Right lobe of liver (tissue), 6 donors: ENCODE data around the gene STRADB. TPM values are rescaled to one million over a fixed set of nuclear protein-coding genes. Genes with fewer than 3 reads are reported as not detected.

ENCODE experiments used
- ATAC-seq, 4 donors: fragments of 200-7000 bp; cut with Tn5 transposase; one replicate each; pipeline ENCODE4 v1.9.1; 2020; ENCODE audit warnings: mild to moderate bottlenecking in 4 of 4, moderate library complexity in 4 of 4
- DNase-seq, 3 donors: peaks; one replicate each; pipeline ENCODE4 v3.0.0-alpha.2; 2020
- H3K27ac ChIP-seq, 3 donors: fragments of 200-600 bp; one replicate each; pipeline ENCODE4 v1.8.0; 2022
- H3K27me3 ChIP-seq, 2 donors: fragments of 200-600 bp; one replicate each; pipeline ENCODE4 v1.8.0; 2022
- H3K36me3 ChIP-seq, 4 donors: fragments of 200-600 bp; sonication (generic) in 1 of 4; one replicate each; pipeline versions ENCODE4 v1.5.1 to v1.8.0; 2017 to 2022; ENCODE audit warnings: control low read depth in 1 of 4
- H3K4me1 ChIP-seq, 4 donors: fragments of 200-600 bp; sonication (generic) in 1 of 4; one replicate each; pipeline versions ENCODE4 v1.5.1 to v1.8.0; 2017 to 2022; ENCODE audit warnings: control low read depth in 1 of 4
- H3K4me3 ChIP-seq, 3 donors: fragments of 200-600 bp; one replicate each; pipeline ENCODE4 v1.8.0; 2022
- H3K9me3 ChIP-seq, 4 donors: fragments of 200-600 bp; sonication (generic) in 1 of 4; one replicate each; pipeline versions ENCODE4 v1.5.1 to v1.8.0; 2017 to 2022; ENCODE audit warnings: control low read depth in 1 of 4
- CTCF ChIP-seq, 4 donors: fragments of 200-600 bp in 3 of 4; fragments of 450-650 bp in 1 of 4; IDR thresholded peaks; one replicate each; pipeline versions ENCODE4 v1.5.1 to v1.8.0; 2016 to 2022; ENCODE audit warnings: antibody characterized with exemption in 4 of 4, mild to moderate bottlenecking in 2 of 4
- POLR2A ChIP-seq: fragments of 450-650 bp; IDR thresholded peaks from one replicate; pipeline ENCODE4 v1.6.1; 2017; ENCODE audit warnings: antibody characterized with exemption, mild to moderate bottlenecking
- WGBS: methylation state at CpG from one replicate; pipeline ENCODE4 v1.1.6; 2018; ENCODE audit warnings: low coverage, low lambda C conversion rate; ENCODE audit not compliant: insufficient coverage; ENCODE audit errors: missing lambda C conversion rate; 5-methylcytosine and 5-hydroxymethylcytosine counted together
- intact Hi-C, 2 donors: fragments of 100-400 bp; cut with DNase I; formaldehyde crosslinking; loops; one replicate each; pipeline versions ENCODE4 v1.11.2 to v1.14.1; 2022
- total RNA-seq, 6 experiments: library from RNA; depleted of rRNA in 2 of 6; stranded (reverse); fragments of >200 nt in 2 of 6; fragmentation: NEBNext Ultra II Directional in 3 of 6; extraction: Animal tissue kit (Norgen Biotek cat#: 25700) in 3 of 6; gene quantifications; one replicate each; pipeline versions ENCODE4 v1.1.0 to v1.2.4, GENCODE V29; 2016 to 2023
- donor health status: DM: no; HTN: yes; CAD: no.
- donor health status: DM: no; HTN: no; CAD: no.
- donor health status: DM: no; HTN: no; CAD: no.
- donor health status: DM: no; HTN: yes; CAD: no.
- donor health status: DM: no; HTN: yes; CAD: no.

STRADB gene
- total RNA-seq, 6 experiments from 2014 or later: 44.2 to 71.6 (median 63.4) TPM

DNA sequence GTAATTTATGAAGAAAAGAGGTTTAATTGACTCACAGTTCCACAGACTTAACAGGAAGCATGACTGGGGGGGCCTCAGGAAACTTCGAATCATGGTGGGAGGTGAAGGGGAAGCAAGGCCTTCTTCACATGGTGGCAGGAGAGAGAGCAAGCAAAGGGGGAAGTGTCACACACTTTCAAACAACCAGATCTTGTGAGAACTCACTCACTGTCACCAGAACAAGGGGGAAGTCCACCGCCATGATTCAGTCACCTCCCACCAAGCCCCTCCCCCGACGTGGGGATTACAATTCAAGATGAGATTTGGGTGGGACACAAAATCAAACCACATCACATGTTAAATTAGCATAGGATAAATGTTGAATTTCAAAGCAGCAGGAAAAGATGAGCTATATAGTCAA is 56.2 kb downstream of the STRADB start:
- Histone ChIP-seq H3K4me3 (no peak overlapping the region), H3K27me3 (no peaks in the 10 kb centered on the region), H3K4me1 (no peaks in the 10 kb centered on the region), H3K27ac (no peak overlapping the region), H3K36me3 (no peaks in the 10 kb centered on the region), H3K9me3 (no peaks in the 10 kb centered on the region)
- intact Hi-C loops: no loop called here
- TF ChIP-seq CTCF (IDR thresholded peaks at IDR 0.05) (no peak), POLR2A (no peak)
- no peak for ATAC-seq
- WGBS: 88% methylated on average over 4 of the region's 4 CpGs
- no peak for DNase-seq

GRCh38 chr2:201513271-201513670 is 61.7 kb downstream of the STRADB start:
- Histone ChIP-seq H3K4me1 (no peaks in the 10 kb centered on the region), H3K4me3 (no peak overlapping the region), H3K9me3 (no peaks in the 10 kb centered on the region), H3K27me3 (no peaks in the 10 kb centered on the region), H3K36me3 (no peaks in the 10 kb centered on the region), H3K27ac (no peak overlapping the region)
- WGBS: 79% methylated on average over 1 of the region's 1 CpG
- TF ChIP-seq POLR2A: no peak
- no peak for TF ChIP-seq CTCF (IDR thresholded peaks at IDR 0.05)
- intact Hi-C loops: no loop called here
- DNase-seq: no peak
- ATAC-seq: no peak

- Histone ChIP-seq H3K4me3 (no peak overlapping the region), H3K36me3 (no peaks in the 10 kb centered on the region), H3K4me1 (no peaks in the 10 kb centered on the region), H3K9me3 (no peaks in the 10 kb centered on the region), H3K27ac (no peak overlapping the region), H3K27me3 (no peaks in the 10 kb centered on the region)
- intact Hi-C loops: no loop called here
- no peak for TF ChIP-seq POLR2A
- no peak for TF ChIP-seq CTCF (IDR thresholded peaks at IDR 0.05)
- WGBS: 71% methylated on average over 4 of the region's 4 CpGs
- DNase-seq (no peak), ATAC-seq (no peak)
These were observed 64.2 kb downstream of the STRADB start for GRCh38 chr2:201515573-201516246.

GRCh38 chr2:201517094-201517493 is 65.6 kb downstream of the STRADB start:
- WGBS: 53% methylated on average over 4 of the region's 4 CpGs
- Histone ChIP-seq H3K9me3 (no peaks in the 10 kb centered on the region), H3K4me1 (no peaks in the 10 kb centered on the region)

More at GRCh38 chr2:201517094-201517493, 65.6 kb downstream of the STRADB start:
- TF ChIP-seq CTCF (IDR thresholded peaks at IDR 0.05) (no peak), POLR2A (no peak)
- DNase-seq (no peak), ATAC-seq (no peak)
- Histone ChIP-seq H3K4me3 (no peak overlapping the region), H3K27me3 (no peaks in the 10 kb centered on the region), H3K36me3 (no peaks in the 10 kb centered on the region), H3K27ac (no peak overlapping the region)
- intact Hi-C loops: no loop called here
